Measurements from ENCODE around the gene CST7. TPM values are rescaled to one million over a fixed set of nuclear protein-coding genes. Genes with fewer than 3 reads are reported as not detected.

The CST7 gene
- total RNA-seq, 1 experiment from 2014 or later: not detected

DNA sequence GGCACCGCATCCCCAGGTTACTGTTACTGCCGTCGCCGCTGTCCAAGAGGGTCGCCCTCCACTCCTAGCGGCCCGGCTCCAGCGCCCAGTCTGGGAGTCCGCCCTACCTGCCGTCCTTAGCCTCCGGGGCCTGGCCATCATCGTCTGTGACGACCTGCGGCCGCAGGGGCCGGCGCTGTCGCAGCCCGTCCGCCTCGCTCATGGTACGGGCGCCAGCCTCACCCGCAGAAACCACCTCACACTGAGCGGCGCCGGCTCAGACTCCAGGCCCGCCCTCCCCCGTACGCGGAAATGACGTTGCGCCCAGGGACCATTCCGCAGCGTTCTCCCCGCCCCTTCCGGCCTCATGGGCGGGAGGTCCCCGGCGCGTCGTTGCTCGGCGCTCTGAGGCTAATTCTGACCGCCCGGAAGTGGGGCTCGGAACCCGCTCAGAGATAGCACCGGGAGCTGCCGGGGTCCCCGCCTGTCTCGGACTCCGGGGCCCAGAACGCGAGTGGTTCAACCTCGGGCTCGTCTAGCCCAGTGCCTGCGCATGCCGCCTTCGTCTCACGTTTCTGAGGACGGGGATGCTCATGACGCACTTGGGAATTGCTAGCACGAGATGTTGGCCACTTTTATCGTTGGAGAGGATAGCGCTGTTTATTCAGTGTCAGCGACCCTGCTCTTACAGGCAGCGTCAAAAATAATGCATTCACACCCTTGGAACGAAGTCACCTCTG lies 43.6 kb downstream of the CST7 start, which contains the start of gene APMAP:
Gene APMAP, minus strand, starts transcription at position 265 of the 719 bp plus-strand sequence. Its CDS starts 63 bp downstream, at position 202.
- DNase-seq: peak; percentile 91
- Histone ChIP-seq H4K5ac (ENCODE audit: insufficient read length, low read depth, low read length) (no peak within 1 kb of the TSS), H3K56ac (ENCODE audit: insufficient read length, low read depth, low read length) (no peak within 1 kb of the TSS), H2BK20ac (ENCODE audit: low read depth, low read length, poor library complexity, severe bottlenecking) (no peak within 1 kb of the TSS), H2BK15ac (ENCODE audit: low read depth, low read length) (no peak within 1 kb of the TSS), H2BK5ac (ENCODE audit: insufficient read length, low read length) (no peak within 1 kb of the TSS), H3K9ac (ENCODE audit: extremely low read depth, insufficient read length, low read length) (peak within 1 kb of the TSS; percentile 77), H2AK5ac (ENCODE audit: insufficient read length, low read length) (no peak within 1 kb of the TSS), H3K4me2 (ENCODE audit: insufficient read depth, insufficient read length, low read length) (peak within 1 kb of the TSS; percentile 93), H3K23ac (ENCODE audit: insufficient read length, low read depth, low read length) (no peak within 1 kb of the TSS), H3K4ac (ENCODE audit: low read depth, low read length) (no peak within 1 kb of the TSS), H2BK120ac (ENCODE audit: low read depth, low read length, poor library complexity, severe bottlenecking) (no peak within 1 kb of the TSS), H3K79me1 (ENCODE audit: insufficient read depth, low read depth, low read length, poor library complexity, severe bottlenecking) (no peaks in the 10 kb centered on the region), H3K4me1 (ENCODE audit: insufficient read depth, low read length) (peaks cover 4% of the 10 kb centered on the region; the same call in 1 of the 2 replicates), H3K18ac (ENCODE audit: insufficient read length, low read depth, low read length) (peak within 1 kb of the TSS; percentile 83), H2AFZ (ENCODE audit: low read length) (peak within 1 kb of the TSS; percentile 76), H3K79me2 (ENCODE audit: insufficient read depth, low read length) (peaks cover 7% of the 10 kb centered on the region; the same call in 1 of the 2 replicates), H3T11ph (ENCODE audit: low read length) (no peak within 1 kb of the TSS), H2BK12ac (ENCODE audit: insufficient read length, low read depth, low read length) (no peak within 1 kb of the TSS), H3K27me3 (ENCODE audit: insufficient read depth, low read length) (no peaks in the 10 kb centered on the region), H3K9me3 (ENCODE audit: control insufficient read depth, low read depth, low read length) (no peaks in the 10 kb centered on the region), H3K14ac (ENCODE audit: insufficient read depth, low read length) (peak within 1 kb of the TSS; percentile 85; the same call in 1 of the 2 replicates), H4K91ac (ENCODE audit: insufficient read length, low read depth, low read length) (no peak within 1 kb of the TSS), H4K20me1 (ENCODE audit: control insufficient read depth, insufficient read depth, insufficient read length) (peaks cover 2% of the 10 kb centered on the region), H3K23me2 (ENCODE audit: insufficient read length, low read depth, low read length, poor library complexity, severe bottlenecking) (peaks cover 8% of the 10 kb centered on the region), H4K8ac (replicated peaks; ENCODE audit: insufficient read length, low read depth, low read length) (no peak within 1 kb of the TSS), H3K27ac (ENCODE audit: insufficient read length, low read depth, low read length) (no peak within 1 kb of the TSS)
- no CpG with 5 or more reads among the region's 69 CpGs for WGBS (ENCODE audit: extremely low coverage, insufficient read length, low lambda C conversion rate)
- Mint-ChIP-seq H3K27ac (peak within 1 kb of the TSS in 1 of 3 experiments; percentile 93; a peak in 2 of 7 replicates), H3K4me3 (peak within 1 kb of the TSS; percentile 93 to 96), H3K4me1 (peaks cover 29 to 36% of the 10 kb centered on the region in 2 experiments), H3K27me3 (ENCODE audit: low read depth) (peaks cover 21% of the 10 kb centered on the region), H3K9me3 (no peaks in the 10 kb centered on the region), H3K36me3 (ENCODE audit: insufficient read depth in 1 of 3, low read depth in 3 of 3) (peaks cover 0 to 4% (median 2%) of the 10 kb centered on the region in 3 experiments; a peak in 1 of 7 replicates)
- TF ChIP-seq, protein P1, sequence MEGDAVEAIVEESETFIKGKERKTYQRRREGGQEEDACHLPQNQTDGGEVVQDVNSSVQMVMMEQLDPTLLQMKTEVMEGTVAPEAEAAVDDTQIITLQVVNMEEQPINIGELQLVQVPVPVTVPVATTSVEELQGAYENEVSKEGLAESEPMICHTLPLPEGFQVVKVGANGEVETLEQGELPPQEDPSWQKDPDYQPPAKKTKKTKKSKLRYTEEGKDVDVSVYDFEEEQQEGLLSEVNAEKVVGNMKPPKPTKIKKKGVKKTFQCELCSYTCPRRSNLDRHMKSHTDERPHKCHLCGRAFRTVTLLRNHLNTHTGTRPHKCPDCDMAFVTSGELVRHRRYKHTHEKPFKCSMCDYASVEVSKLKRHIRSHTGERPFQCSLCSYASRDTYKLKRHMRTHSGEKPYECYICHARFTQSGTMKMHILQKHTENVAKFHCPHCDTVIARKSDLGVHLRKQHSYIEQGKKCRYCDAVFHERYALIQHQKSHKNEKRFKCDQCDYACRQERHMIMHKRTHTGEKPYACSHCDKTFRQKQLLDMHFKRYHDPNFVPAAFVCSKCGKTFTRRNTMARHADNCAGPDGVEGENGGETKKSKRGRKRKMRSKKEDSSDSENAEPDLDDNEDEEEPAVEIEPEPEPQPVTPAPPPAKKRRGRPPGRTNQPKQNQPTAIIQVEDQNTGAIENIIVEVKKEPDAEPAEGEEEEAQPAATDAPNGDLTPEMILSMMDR (conservative IDR thresholded peaks at IDR 0.05): no peak
